ENCODE data around the gene ACAP1.

ACAP1 gene

GRCh38 chr17:7394452-7395191 is 58.3 kb downstream of the ACAP1 start, which contains the start of gene PLSCR3:
Gene PLSCR3, minus strand, starts transcription at chr17:7394525. Its CDS starts 415 bp downstream, at chr17:7394110.
- no peak for TF ChIP-seq NFIC (IDR thresholded peaks at IDR 0.05)
- no peak for TF ChIP-seq TEAD4 (IDR thresholded peaks at IDR 0.05)
- TF ChIP-seq EGR1 (IDR thresholded peaks at IDR 0.05): no peak
- TF ChIP-seq CREB1 (IDR thresholded peaks at IDR 0.05; ENCODE audit: low read depth): no peak
- TF ChIP-seq FOXM1 (IDR thresholded peaks at IDR 0.05; ENCODE audit: borderline replicate concordance, low read depth): no peak
- peak; percentile 59; the same call in 1 of the 2 replicates for TF ChIP-seq TAF1 (IDR thresholded peaks at IDR 0.05; ENCODE audit: low read depth)
- TF ChIP-seq EP300 (IDR thresholded peaks at IDR 0.05; ENCODE audit: borderline replicate concordance): no peak
- TF ChIP-seq TCF12 (IDR thresholded peaks at IDR 0.05; ENCODE audit: low read depth): no peak
- TF ChIP-seq CEBPB (IDR thresholded peaks at IDR 0.05): no peak
- TF ChIP-seq, protein P1, sequence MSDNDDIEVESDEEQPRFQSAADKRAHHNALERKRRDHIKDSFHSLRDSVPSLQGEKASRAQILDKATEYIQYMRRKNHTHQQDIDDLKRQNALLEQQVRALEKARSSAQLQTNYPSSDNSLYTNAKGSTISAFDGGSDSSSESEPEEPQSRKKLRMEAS (IDR thresholded peaks at IDR 0.05): peak; percentile 77
- TF ChIP-seq RAD21 (IDR thresholded peaks at IDR 0.05; ENCODE audit: low read depth): no peak
- peak; percentile 23; the same call in 1 of the 2 replicates for TF ChIP-seq YY1 (IDR thresholded peaks at IDR 0.05; ENCODE audit: low read depth)
- TF ChIP-seq USF1 (IDR thresholded peaks at IDR 0.05): no peak
- no peak for TF ChIP-seq REST (IDR thresholded peaks at IDR 0.05; ENCODE audit: low read depth)
- TF ChIP-seq ZBTB7A (IDR thresholded peaks at IDR 0.05; ENCODE audit: low read depth): peak; percentile 41; the same call in 1 of the 2 replicates

- TF ChIP-seq YY1 (IDR thresholded peaks at IDR 0.05; ENCODE audit: low read depth) (no peak), EGR1 (IDR thresholded peaks at IDR 0.05) (no peak), CREB1 (IDR thresholded peaks at IDR 0.05; ENCODE audit: low read depth) (no peak), TAF1 (IDR thresholded peaks at IDR 0.05; ENCODE audit: low read depth) (no peak), TEAD4 (IDR thresholded peaks at IDR 0.05) (no peak), NFIC (IDR thresholded peaks at IDR 0.05) (no peak), REST (IDR thresholded peaks at IDR 0.05; ENCODE audit: low read depth) (no peak), ZBTB7A (IDR thresholded peaks at IDR 0.05; ENCODE audit: low read depth) (no peak), CEBPB (IDR thresholded peaks at IDR 0.05) (no peak), EP300 (IDR thresholded peaks at IDR 0.05; ENCODE audit: borderline replicate concordance) (no peak)
- TF ChIP-seq, protein P1 (IDR thresholded peaks at IDR 0.05): no peak
Measured at GRCh38 chr17:7396147-7396546, 59.8 kb downstream of the ACAP1 start.

- TF ChIP-seq TCF12 (IDR thresholded peaks at IDR 0.05; ENCODE audit: low read depth): no peak
- TF ChIP-seq RAD21 (IDR thresholded peaks at IDR 0.05; ENCODE audit: low read depth): no peak
Measured at GRCh38 chr17:7398612-7399011, 62.3 kb downstream of the ACAP1 start.
